ENCODE data around the gene TMEM132D. TPM values are rescaled to one million over a fixed set of nuclear protein-coding genes. Genes with fewer than 3 reads are reported as not detected.

Gene TMEM132D
- total RNA-seq, 1 donor from 2014 or later, result not detected

GRCh38 chr12:129873111-129873832, 30.6 kb downstream of the TMEM132D start:
- DNase-seq (ENCODE audit: low spot score), result no peak

GRCh38 chr12:129871991-129872972, 31.5 kb downstream of the TMEM132D start:
- no peak for DNase-seq (ENCODE audit: low spot score)

DNA sequence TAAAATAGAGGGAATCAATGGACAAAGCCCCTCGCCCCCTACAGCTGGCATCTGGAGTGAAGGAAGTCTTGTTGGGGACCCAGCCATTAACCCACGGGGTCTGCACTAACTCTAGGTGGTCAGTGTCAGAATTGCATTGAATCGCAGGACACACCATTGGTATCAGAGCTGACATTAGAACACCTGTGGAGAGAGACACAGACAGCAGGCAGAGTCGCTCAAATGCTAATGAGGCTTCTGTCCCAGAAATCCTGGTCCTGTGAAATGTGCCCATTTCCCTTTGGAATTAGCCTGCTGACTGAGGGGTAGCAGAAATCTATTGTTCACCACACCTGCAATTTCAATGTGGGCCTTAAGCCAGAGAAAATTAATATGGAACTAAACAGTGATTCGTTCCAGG, 33.0 kb downstream of the TMEM132D start:
- no peak for DNase-seq (ENCODE audit: low spot score)

GRCh38 chr12:129870136-129870535, 33.7 kb downstream of the TMEM132D start:
- DNase-seq (ENCODE audit: low spot score), result no peak

- DNase-seq (ENCODE audit: low spot score), result no peak
Observed at GRCh38 chr12:129868575-129868974, 35.2 kb downstream of the TMEM132D start.

DNA sequence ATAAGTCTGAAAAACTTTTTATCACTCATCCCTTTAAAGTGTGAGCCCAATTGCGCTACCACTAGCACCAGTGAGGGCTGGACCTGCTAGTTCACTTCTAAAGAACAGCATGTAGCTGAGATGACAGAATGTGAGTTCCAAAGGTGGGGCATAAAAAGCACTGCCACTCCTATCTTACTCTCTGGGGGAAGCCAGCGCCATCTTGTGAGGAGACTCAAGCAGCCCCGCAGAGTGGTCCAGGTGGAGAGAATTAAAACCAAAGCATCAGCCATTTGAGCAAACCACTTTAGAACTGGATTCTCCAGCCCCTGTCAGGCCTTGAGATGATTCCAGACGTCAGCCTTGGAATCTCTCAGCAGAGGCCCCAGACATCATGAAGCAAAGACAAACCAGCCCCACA, 39.9 kb downstream of the TMEM132D start:
- no peak for DNase-seq (ENCODE audit: low spot score)

DNA sequence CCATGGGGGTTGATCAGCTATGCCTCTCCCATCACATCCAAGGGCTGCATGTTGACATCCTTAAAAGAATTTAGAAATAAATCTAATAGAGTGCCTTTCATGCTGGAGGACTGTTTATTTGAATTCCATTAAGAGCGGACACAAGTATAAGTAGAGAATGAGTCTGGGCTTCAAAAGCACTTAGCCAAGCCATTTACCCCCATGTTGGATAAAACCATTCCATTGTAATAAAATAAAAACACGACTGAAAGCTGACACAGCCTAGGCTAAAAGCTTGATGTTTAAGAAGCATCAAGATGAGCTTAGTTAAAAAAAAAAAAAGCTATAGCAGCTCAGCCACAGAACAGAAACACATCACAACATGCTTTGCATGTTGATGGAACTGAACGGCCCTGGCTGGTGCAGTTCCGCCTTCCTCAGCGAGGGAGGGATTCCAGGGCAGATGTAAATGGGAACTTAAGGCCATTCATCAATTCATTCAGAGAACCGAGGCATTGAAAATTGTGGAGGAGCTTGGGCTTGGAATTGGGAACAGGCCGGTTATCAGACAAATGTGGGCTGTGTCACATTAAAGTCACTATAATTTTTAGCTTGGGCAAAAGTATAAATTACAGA, 41.2 kb downstream of the TMEM132D start:
- no peak for DNase-seq (ENCODE audit: low spot score)

DNA sequence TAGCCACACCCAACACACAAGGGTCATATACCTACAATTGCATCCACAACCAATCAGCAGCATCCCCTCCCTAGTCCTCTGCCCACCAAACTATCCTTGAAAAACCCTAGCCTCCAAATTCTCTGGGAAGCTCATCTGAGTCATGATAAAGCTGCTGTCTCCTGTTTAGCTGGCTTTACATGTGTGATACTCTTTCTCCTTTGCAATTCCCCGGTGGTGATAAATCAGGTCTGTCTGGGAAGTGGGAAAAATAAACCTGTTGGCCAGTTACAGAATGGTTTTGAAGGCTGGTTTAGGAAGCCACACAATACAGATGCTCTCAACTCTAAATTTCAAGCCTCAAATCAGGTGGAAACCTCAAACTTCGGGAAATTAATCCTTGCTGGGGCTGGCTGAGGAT, 41.9 kb downstream of the TMEM132D start:
- DNase-seq (ENCODE audit: low spot score), result no peak

GRCh38 chr12:129854591-129854990, 49.2 kb downstream of the TMEM132D start:
- no peak for DNase-seq (ENCODE audit: low spot score)

DNA sequence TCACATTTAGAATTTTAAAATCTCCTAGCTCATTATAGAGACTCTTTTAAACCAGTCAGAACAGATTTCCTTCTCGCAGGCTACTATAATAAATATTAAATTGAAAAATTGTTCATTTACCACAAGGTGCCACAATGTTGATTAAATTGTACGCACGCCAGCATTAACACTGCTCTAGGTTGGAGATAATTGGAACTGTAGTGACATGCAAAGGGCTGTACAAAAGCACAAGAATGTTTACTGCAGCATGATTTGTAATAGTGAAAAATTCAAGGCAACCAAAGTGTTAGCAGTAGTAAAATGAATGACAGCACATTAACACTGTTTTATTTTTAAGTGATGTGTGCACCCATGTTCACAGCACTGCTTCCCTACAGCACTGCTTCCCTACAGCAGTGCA, 52.5 kb downstream of the TMEM132D start:
- DNase-seq (ENCODE audit: low spot score), result no peak

DNA sequence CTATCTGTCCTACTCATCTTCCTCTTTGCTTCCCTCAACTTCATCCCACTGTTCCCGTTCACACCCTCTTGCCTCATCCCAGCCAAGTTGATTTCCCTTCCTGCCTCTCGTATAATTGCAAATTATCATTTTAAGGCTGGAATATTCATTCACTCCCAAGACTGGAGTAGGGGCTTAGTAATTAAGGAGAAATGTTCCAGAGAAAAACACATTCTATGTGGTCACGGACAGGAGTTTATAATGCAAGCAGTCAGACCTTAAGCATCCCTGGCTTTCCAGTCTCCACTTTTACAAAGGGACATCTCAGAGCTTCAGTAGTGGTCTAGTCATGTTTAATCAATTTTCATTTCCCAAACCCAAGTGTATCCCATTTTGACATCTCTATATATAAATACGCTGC, 54.9 kb downstream of the TMEM132D start:
- DNase-seq (ENCODE audit: low spot score), result no peak

GRCh38 chr12:129847063-129847462, 56.8 kb downstream of the TMEM132D start:
- DNase-seq (ENCODE audit: low spot score), result no peak

GRCh38 chr12:129844662-129845220, 59.1 kb downstream of the TMEM132D start:
- DNase-seq (ENCODE audit: low spot score), result no peak

- DNase-seq (ENCODE audit: low spot score), result no peak
Observed at GRCh38 chr12:129841251-129841650, 62.6 kb downstream of the TMEM132D start.

GRCh38 chr12:129840145-129840884, 63.5 kb downstream of the TMEM132D start:
- no peak for DNase-seq (ENCODE audit: low spot score)

DNA sequence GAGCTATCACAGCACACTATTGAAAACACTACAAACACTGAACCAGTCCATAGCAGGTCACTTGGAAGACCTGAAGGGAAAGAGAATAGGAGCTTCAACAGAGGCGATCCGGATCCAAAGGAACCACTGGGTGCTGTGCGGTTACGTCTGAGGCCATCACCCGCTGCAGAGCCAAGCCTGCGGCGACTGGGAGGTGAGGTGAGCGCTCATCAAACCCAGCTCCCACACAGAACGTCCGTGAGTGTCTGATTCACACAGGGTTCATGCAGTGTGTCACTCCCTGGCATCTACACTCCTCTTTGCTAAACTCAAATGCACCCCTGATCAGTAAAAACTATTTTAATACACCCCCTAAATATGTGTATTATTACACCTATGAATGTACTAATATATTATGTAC, 64.1 kb downstream of the TMEM132D start:
- no peak for DNase-seq (ENCODE audit: low spot score)

- DNase-seq (ENCODE audit: low spot score), result no peak
Observed at GRCh38 chr12:129831294-129831693, 72.5 kb downstream of the TMEM132D start.

DNA sequence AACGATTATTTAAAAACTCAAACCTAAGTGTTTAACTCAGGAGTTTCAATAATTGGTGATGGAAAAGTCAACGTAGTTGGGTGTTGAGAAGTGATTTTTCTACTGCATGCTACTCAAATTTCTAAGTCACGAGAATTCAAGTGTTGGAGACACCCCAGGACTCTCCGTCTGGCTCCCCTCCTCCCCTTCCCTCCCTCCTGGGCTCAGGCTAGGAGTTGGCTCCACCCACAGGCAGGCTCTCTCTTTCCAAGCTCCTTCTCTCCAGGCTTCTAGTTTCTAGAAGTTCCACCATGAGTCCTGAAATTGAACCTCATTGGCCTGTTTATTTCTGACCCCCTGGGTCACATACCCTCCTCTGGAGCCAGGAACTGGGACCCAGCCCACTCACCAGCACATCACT, 73.0 kb downstream of the TMEM132D start:
- no peak for DNase-seq (ENCODE audit: low spot score)

DNA sequence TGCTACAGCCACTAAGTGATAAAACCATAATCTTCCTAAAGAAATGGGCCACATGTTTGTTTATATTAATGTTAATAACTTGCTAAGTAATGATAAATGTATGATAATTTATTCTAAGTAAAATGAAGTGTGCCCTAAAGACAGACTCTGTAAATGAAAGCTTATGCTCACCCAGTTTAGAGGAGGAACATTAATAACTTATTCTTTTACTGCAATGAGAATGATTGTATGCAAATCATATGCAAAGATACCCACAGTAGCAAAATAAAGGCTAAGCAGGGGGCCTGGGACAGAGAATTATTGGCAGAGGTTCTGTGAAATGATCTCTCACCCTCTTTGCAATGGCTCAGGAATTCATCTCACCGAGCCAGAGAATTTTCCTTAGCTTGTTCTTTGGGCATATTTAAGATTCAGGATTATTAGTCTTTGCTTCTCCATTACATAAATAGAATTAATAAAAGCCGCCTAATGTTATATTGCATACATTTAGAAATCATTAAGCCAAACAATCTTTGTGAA, 75.9 kb downstream of the TMEM132D start:
- DNase-seq (ENCODE audit: low spot score), result no peak

- DNase-seq (ENCODE audit: low spot score), result no peak
Observed at GRCh38 chr12:129827102-129827865, 76.5 kb downstream of the TMEM132D start.

All from mucosa of gallbladder (tissue), 1 donor.